GM23338 (cell line): Measurements from ENCODE around the gene TRAF3IP3. TPM values are rescaled to one million over a fixed set of nuclear protein-coding genes. Genes with fewer than 3 reads are reported as not detected.

Experiments
- ATAC-seq: fragments of 200-7000 bp; cut with Tn5 transposase; 3 replicates; pipeline ENCODE4 v1.9.1; 2020
- DNase-seq: peaks from one replicate; pipeline ENCODE4 v3.0.0-alpha.2; 2015; ENCODE audit warnings: low spot score
- H2AFZ ChIP-seq: fragments of 200-600 bp; sonication (generic); 2 replicates; pipeline ENCODE4 v1.8.0; 2016; ENCODE audit warnings: antibody characterized with exemption, mild to moderate bottlenecking, moderate library complexity
- H3F3A ChIP-seq: fragments of 200-600 bp; sonication (generic); replicated peaks from 2 replicates; pipeline ENCODE4 v1.8.0; 2017; ENCODE audit warnings: antibody characterized with exemption, mixed run types, low read depth
- H3K27ac ChIP-seq: fragments of 200-600 bp; sonication (generic); 2 replicates; pipeline ENCODE4 v1.6.1; 2016; ENCODE audit warnings: low read depth
- H3K27me3 ChIP-seq: fragments of 200-600 bp; sonication (generic); 2 replicates; pipeline ENCODE4 v1.8.0; 2016; ENCODE audit warnings: mild to moderate bottlenecking, mixed run types, moderate library complexity; ENCODE audit not compliant: insufficient read depth
- H3K36me3 ChIP-seq: fragments of 200-600 bp; sonication (generic); 2 replicates; pipeline ENCODE4 v1.8.0; 2016; ENCODE audit warnings: mild to moderate bottlenecking; ENCODE audit not compliant: insufficient read depth
- H3K4me1 ChIP-seq: fragments of 200-600 bp; sonication (generic); 2 replicates; pipeline ENCODE4 v1.8.0; 2016; ENCODE audit warnings: mild to moderate bottlenecking, moderate library complexity; ENCODE audit not compliant: insufficient read depth
- H3K4me2 ChIP-seq: fragments of 200-600 bp; sonication (generic); 2 replicates; pipeline ENCODE4 v1.7.1; 2017; ENCODE audit warnings: mixed run types
- H3K4me3 ChIP-seq: fragments of 200-600 bp; sonication (generic); 2 replicates; pipeline ENCODE4 v1.6.1; 2016; ENCODE audit warnings: mixed run types
- H3K79me2 ChIP-seq: fragments of 200-600 bp; sonication (generic); replicated peaks from 2 replicates; pipeline ENCODE4 v1.8.0; 2017; ENCODE audit warnings: mild to moderate bottlenecking; ENCODE audit not compliant: insufficient read depth
- H3K9me2 ChIP-seq: fragments of 200-600 bp; sonication (generic); 2 replicates; pipeline ENCODE4 v1.8.0; 2017; ENCODE audit not compliant: insufficient read depth
- H4K20me1 ChIP-seq: fragments of 200-600 bp; sonication (generic); replicated peaks from 2 replicates; pipeline ENCODE4 v1.8.0; 2017; ENCODE audit warnings: mild to moderate bottlenecking; ENCODE audit not compliant: insufficient read depth
- H3K27ac Mint-ChIP-seq: 2 replicates; pipeline ENCODE4 v1.8.0; 2020; ENCODE audit warnings: inconsistent platforms, mild to moderate bottlenecking, moderate library complexity, mixed read lengths
- H3K27me3 Mint-ChIP-seq: 3 replicates; pipeline ENCODE4 v1.8.0; 2022; ENCODE audit warnings: low read depth, mild to moderate bottlenecking, moderate library complexity, mixed read lengths, inconsistent platforms; ENCODE audit not compliant: insufficient read depth, poor library complexity
- H3K36me3 Mint-ChIP-seq: 3 replicates; pipeline ENCODE4 v1.8.0; 2021; ENCODE audit warnings: low read depth, mild to moderate bottlenecking, inconsistent platforms, moderate library complexity, mixed read lengths
- H3K4me1 Mint-ChIP-seq: 3 replicates; pipeline ENCODE4 v1.8.0; 2020; ENCODE audit warnings: mild to moderate bottlenecking, inconsistent platforms, mixed read lengths
- H3K4me3 Mint-ChIP-seq: 3 replicates; pipeline ENCODE4 v1.8.0; 2021; ENCODE audit warnings: moderate library complexity, mild to moderate bottlenecking, inconsistent platforms, mixed read lengths
- H3K9me3 Mint-ChIP-seq: 3 replicates; pipeline ENCODE4 v1.8.0; 2020; ENCODE audit warnings: moderate library complexity, mild to moderate bottlenecking, inconsistent platforms, mixed read lengths
- CTCF ChIP-seq, 2 experiments: fragments of 200-600 bp in 1 of 2; sonication (generic) in 1 of 2; conservative IDR thresholded peaks; 2 replicates each; pipeline versions ENCODE4 v1.5.1 to v1.6.1; 2016 to 2017; ENCODE audit warnings: antibody characterized with exemption in 2 of 2, low read depth in 2 of 2, mild to moderate bottlenecking in 2 of 2, moderate library complexity in 1 of 2
- JUNB ChIP-seq: IDR thresholded peaks from one replicate; pipeline ENCODE4 v1.6.1; 2016; ENCODE audit warnings: antibody characterized with exemption; ENCODE audit not compliant: unreplicated experiment
- NANOG ChIP-seq: IDR thresholded peaks from 2 replicates; pipeline ENCODE4 v1.6.1; 2016; ENCODE audit warnings: antibody characterized with exemption, borderline replicate concordance
- ZNF331 ChIP-seq: fragments of 250-450 bp; sonication (Bioruptor Pico); IDR thresholded peaks from 2 replicates; pipeline ENCODE4 v1.5.0; 2020; ENCODE audit warnings: low read depth, mild to moderate bottlenecking, moderate library complexity
- polyA plus RNA-seq: library from polyadenylated mRNA; unstranded; fragments of >200 nt; fragmentation: Nextera tagmentation; extraction: Ambion mirVana; gene quantifications from 2 replicates; pipeline ENCODE4 v1.2.1, GENCODE V29; 2016
- total RNA-seq: library from RNA; depleted of rRNA; stranded (reverse); fragments of >200 nt; shearing (Covaris generic); gene quantifications from 2 replicates; pipeline ENCODE4 v1.2.3, GENCODE V29; 2014
- TF ChIP-seq, protein P1 (sequence below): fragments of 250-450 bp; sonication (Bioruptor Pico); IDR thresholded peaks from 2 replicates; pipeline ENCODE4 v1.5.0; 2020; ENCODE audit warnings: mild to moderate bottlenecking, moderate library complexity

Gene TRAF3IP3
- total and polyA plus RNA-seq, 2 experiments from 2014 or later, result not detected

GRCh38 chr1:209778102-209778501 is 22.2 kb downstream of the TRAF3IP3 start:
- Mint-ChIP-seq H3K4me1 (no peaks in the 10 kb centered on the region), H3K36me3 (no peaks in the 10 kb centered on the region), H3K4me3 (no peak overlapping the region), H3K9me3 (no peaks in the 10 kb centered on the region), H3K27me3 (peaks cover 1% of the 10 kb centered on the region), H3K27ac (no peak overlapping the region)
- no peaks in the 10 kb centered on the region for H3K9me2 ChIP-seq
- no peak overlapping the region for H3K4me2 ChIP-seq
- H3K79me2 ChIP-seq, result no peaks in the 10 kb centered on the region; the same call in 1 of the 2 replicates
- ATAC-seq, result no peak
- H3K36me3 ChIP-seq, result no peaks in the 10 kb centered on the region
- H3F3A ChIP-seq, result no peaks in the 10 kb centered on the region
- H3K27me3 ChIP-seq, result no peaks in the 10 kb centered on the region
- no peaks in the 10 kb centered on the region; the same call in 1 of the 2 replicates for H4K20me1 ChIP-seq
- no peak overlapping the region for H3K27ac ChIP-seq
- H2AFZ ChIP-seq, result no peak overlapping the region
- H3K4me1 ChIP-seq, result no peaks in the 10 kb centered on the region
- H3K4me3 ChIP-seq, result no peak overlapping the region
- DNase-seq, result no peak
- TF ChIP-seq CTCF (conservative IDR thresholded peaks at IDR 0.05; ENCODE audit: low read depth in 2 of 2) (no peak), NANOG (no peak), JUNB (no peak), ZNF331 (CRISPR knock-in tag) (no peak)
- TF ChIP-seq, protein P1, sequence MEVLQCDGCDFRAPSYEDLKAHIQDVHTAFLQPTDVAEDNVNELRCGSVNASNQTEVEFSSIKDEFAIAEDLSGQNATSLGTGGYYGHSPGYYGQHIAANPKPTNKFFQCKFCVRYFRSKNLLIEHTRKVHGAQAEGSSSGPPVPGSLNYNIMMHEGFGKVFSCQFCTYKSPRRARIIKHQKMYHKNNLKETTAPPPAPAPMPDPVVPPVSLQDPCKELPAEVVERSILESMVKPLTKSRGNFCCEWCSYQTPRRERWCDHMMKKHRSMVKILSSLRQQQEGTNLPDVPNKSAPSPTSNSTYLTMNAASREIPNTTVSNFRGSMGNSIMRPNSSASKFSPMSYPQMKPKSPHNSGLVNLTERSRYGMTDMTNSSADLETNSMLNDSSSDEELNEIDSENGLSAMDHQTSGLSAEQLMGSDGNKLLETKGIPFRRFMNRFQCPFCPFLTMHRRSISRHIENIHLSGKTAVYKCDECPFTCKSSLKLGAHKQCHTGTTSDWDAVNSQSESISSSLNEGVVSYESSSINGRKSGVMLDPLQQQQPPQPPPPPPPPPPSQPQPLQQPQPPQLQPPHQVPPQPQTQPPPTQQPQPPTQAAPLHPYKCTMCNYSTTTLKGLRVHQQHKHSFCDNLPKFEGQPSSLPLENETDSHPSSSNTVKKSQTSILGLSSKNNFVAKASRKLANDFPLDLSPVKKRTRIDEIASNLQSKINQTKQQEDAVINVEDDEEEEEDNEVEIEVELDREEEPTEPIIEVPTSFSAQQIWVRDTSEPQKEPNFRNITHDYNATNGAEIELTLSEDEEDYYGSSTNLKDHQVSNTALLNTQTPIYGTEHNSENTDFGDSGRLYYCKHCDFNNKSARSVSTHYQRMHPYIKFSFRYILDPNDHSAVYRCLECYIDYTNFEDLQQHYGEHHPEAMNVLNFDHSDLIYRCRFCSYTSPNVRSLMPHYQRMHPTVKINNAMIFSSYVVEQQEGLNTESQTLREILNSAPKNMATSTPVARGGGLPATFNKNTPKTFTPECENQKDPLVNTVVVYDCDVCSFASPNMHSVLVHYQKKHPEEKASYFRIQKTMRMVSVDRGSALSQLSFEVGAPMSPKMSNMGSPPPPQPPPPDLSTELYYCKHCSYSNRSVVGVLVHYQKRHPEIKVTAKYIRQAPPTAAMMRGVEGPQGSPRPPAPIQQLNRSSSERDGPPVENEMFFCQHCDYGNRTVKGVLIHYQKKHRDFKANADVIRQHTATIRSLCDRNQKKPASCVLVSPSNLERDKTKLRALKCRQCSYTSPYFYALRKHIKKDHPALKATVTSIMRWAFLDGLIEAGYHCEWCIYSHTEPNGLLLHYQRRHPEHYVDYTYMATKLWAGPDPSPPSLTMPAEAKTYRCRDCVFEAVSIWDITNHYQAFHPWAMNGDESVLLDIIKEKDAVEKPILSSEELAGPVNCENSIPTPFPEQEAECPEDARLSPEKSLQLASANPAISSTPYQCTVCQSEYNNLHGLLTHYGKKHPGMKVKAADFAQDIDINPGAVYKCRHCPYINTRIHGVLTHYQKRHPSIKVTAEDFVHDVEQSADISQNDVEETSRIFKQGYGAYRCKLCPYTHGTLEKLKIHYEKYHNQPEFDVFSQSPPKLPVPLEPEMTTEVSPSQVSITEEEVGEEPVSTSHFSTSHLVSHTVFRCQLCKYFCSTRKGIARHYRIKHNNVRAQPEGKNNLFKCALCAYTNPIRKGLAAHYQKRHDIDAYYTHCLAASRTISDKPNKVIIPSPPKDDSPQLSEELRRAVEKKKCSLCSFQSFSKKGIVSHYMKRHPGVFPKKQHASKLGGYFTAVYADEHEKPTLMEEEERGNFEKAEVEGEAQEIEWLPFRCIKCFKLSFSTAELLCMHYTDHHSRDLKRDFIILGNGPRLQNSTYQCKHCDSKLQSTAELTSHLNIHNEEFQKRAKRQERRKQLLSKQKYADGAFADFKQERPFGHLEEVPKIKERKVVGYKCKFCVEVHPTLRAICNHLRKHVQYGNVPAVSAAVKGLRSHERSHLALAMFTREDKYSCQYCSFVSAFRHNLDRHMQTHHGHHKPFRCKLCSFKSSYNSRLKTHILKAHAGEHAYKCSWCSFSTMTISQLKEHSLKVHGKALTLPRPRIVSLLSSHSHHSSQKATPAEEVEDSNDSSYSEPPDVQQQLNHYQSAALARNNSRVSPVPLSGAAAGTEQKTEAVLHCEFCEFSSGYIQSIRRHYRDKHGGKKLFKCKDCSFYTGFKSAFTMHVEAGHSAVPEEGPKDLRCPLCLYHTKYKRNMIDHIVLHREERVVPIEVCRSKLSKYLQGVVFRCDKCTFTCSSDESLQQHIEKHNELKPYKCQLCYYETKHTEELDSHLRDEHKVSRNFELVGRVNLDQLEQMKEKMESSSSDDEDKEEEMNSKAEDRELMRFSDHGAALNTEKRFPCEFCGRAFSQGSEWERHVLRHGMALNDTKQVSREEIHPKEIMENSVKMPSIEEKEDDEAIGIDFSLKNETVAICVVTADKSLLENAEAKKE, result no peak
